Endothelial cell of umbilical vein (primary cell): Measurements from ENCODE around the gene HMGN2. TPM values are rescaled to one million over a fixed set of nuclear protein-coding genes. Genes with fewer than 3 reads are reported as not detected.

Source experiments
- BruUV-seq: library from RNA; stranded (reverse); fragments of 400-500 nt; replicated peaks from 2 replicates; lab custom pipeline; 2021; lab: Mats Ljungman, UMichigan
- CTCF ChIA-PET: fragments of 300-600, 350-600 bp; sonication (Branson Sonifier 250); formaldehyde crosslinking; loops from one replicate; lab custom pipeline; 2021; ENCODE audit warnings: antibody characterized with exemption, inconsistent platforms; lab: Charles Lee
- POLR2A ChIA-PET: fragments of 300-600, 350-600 bp; sonication (Branson Sonifier 250); formaldehyde crosslinking; loops from one replicate; lab custom pipeline; 2021; ENCODE audit warnings: antibody characterized with exemption, inconsistent platforms; lab: Charles Lee
- DNase-seq: peaks from one replicate; pipeline ENCODE4 v3.0.0-alpha.2; 2011; ENCODE audit warnings: low read depth, low spot score
- FAIRE-seq: peaks from 2 replicates; lab custom pipeline; 2011; peaks lifted over from hg19 to GRCh38; lab: Jason Lieb, UNC
- H2AFZ ChIP-seq: 2 replicates; pipeline ENCODE4 v1.6.0; 2012; ENCODE audit warnings: low read depth, low read length, control low read depth, inconsistent platforms
- H3K27ac ChIP-seq: 2 replicates; pipeline ENCODE4 v1.5.1; 2011; ENCODE audit warnings: low read depth, mild to moderate bottlenecking, control low read depth, low read length, moderate library complexity; ENCODE audit not compliant: insufficient read depth
- H3K27me3 ChIP-seq, 2 experiments: 2 replicates each; pipeline versions ENCODE4 v1.6.0 to v1.6.1; 2011; ENCODE audit warnings: low read length in 2 of 2, mixed read lengths in 1 of 2; ENCODE audit not compliant: control insufficient read depth in 2 of 2, insufficient read depth in 2 of 2
- H3K36me3 ChIP-seq, 2 experiments: 2 replicates in 1 of 2; 3 replicates in 1 of 2; pipeline ENCODE4 v1.5.1; 2011; ENCODE audit warnings: low read length in 2 of 2, mild to moderate bottlenecking in 1 of 2, moderate library complexity in 1 of 2; ENCODE audit not compliant: control insufficient read depth in 2 of 2, insufficient read depth in 2 of 2; ENCODE audit errors: extremely low read depth in 1 of 2
- H3K4me1 ChIP-seq: 3 replicates; pipeline ENCODE4 v1.5.1; 2011; ENCODE audit warnings: mild to moderate bottlenecking, low read length; ENCODE audit not compliant: control insufficient read depth, insufficient read depth; ENCODE audit errors: extremely low read depth
- H3K4me2 ChIP-seq: 2 replicates; pipeline ENCODE4 v1.6.1; 2011; ENCODE audit warnings: low read length, control low read depth, mixed read lengths; ENCODE audit not compliant: insufficient read depth
- H3K4me3 ChIP-seq, 3 experiments: fragments of 200-600 bp in 1 of 3; sonication (generic), shearing (Covaris generic) in 1 of 3; replicated peaks in 1 of 3; 2 replicates each; pipeline ENCODE4 v1.5.1; 2011 to 2016; ENCODE audit warnings: control low read depth in 3 of 3, low read length in 3 of 3, mild to moderate bottlenecking in 2 of 3, inconsistent platforms in 1 of 3, low read depth in 1 of 3, moderate library complexity in 1 of 3; ENCODE audit not compliant: insufficient read depth in 1 of 3
- H3K79me2 ChIP-seq: 2 replicates; pipeline ENCODE4 v1.6.0; 2012; ENCODE audit warnings: low read length, inconsistent platforms; ENCODE audit not compliant: control insufficient read depth, insufficient read depth
- H3K9ac ChIP-seq: replicated peaks from 2 replicates; pipeline ENCODE3; 2011; ENCODE audit warnings: low read length, control low read depth; ENCODE audit not compliant: insufficient read depth; ENCODE audit errors: extremely low read depth
- H3K9me1 ChIP-seq: replicated peaks from 3 replicates; pipeline ENCODE4 v1.6.0; 2011; ENCODE audit warnings: mild to moderate bottlenecking, low read length; ENCODE audit not compliant: control insufficient read depth, insufficient read depth; ENCODE audit errors: extremely low read depth
- H3K9me3 ChIP-seq: replicated peaks from 2 replicates; pipeline ENCODE4 v1.5.1; 2012; ENCODE audit warnings: low read length, inconsistent platforms; ENCODE audit not compliant: control insufficient read depth, insufficient read depth
- H4K20me1 ChIP-seq: replicated peaks from 2 replicates; pipeline ENCODE3; 2011; ENCODE audit warnings: mild to moderate bottlenecking, low read length; ENCODE audit not compliant: control insufficient read depth, insufficient read depth; ENCODE audit errors: extremely low read depth
- EZH2 ChIP-seq: IDR thresholded peaks from 2 replicates; pipeline ENCODE4 v1.6.1; 2012; ENCODE audit warnings: borderline replicate concordance, low read depth, mild to moderate bottlenecking, moderate library complexity, low read length, inconsistent platforms; ENCODE audit not compliant: severe bottlenecking
- FOS ChIP-seq: IDR thresholded peaks from 2 replicates; pipeline ENCODE4 v1.6.1; 2011; ENCODE audit warnings: mild to moderate bottlenecking, low read length, moderate library complexity, borderline replicate concordance; ENCODE audit not compliant: insufficient read depth
- GATA2 ChIP-seq: IDR thresholded peaks from 2 replicates; pipeline ENCODE4 v1.7.0; 2011; ENCODE audit warnings: low read depth, mild to moderate bottlenecking, moderate library complexity, mixed read lengths, low read length; ENCODE audit not compliant: insufficient read length, insufficient read depth
- POLR2A ChIP-seq: IDR thresholded peaks from 2 replicates; pipeline ENCODE4 v1.6.1; 2012; ENCODE audit warnings: low read depth, mild to moderate bottlenecking, control low read depth, low read length
- POLR2AphosphoS5 ChIP-seq: IDR thresholded peaks from 2 replicates; pipeline ENCODE4 v1.6.1; 2012; ENCODE audit warnings: low read depth, mild to moderate bottlenecking, control low read depth, low read length, moderate library complexity; ENCODE audit not compliant: insufficient read depth
- dilution Hi-C: fragments of 300-500 bp; cut with MboI; formaldehyde crosslinking; loops from one replicate; pipeline ENCODE4 v1.15.0; 2019; ENCODE audit warnings: low sequenced_read_pairs; ENCODE audit not compliant: extremely low pct_ligation_motif_present
- intact Hi-C: fragments of 100-400 bp; cut with micrococcal nuclease; formaldehyde crosslinking; loops from one replicate; pipeline ENCODE4 v1.10.0; 2022
- polyA plus RNA-seq, 4 experiments: library from polyadenylated mRNA; depleted of rRNA in 3 of 4; stranded (reverse) in 3 of 4; unstranded in 1 of 4; fragments of >200 nt; gene quantifications; 2 replicates each; pipeline versions ENCODE4 v1.2.1 to v1.2.3, GENCODE V29; 2011 to 2012; ENCODE audit warnings: missing spikeins in 1 of 4
- total RNA-seq: library from RNA; stranded (reverse); gene quantifications from 2 replicates; pipeline ENCODE4 v1.2.3, GENCODE V29; 2021
- TF ChIP-seq, protein P1 (sequence below): IDR thresholded peaks from 2 replicates; pipeline ENCODE4 v1.6.1; 2011; ENCODE audit not compliant: insufficient read depth, insufficient read length
- TF ChIP-seq, protein P2 (sequence below), 2 donors: IDR thresholded peaks; 1 replicate in 1 of 2; 2 replicates in 1 of 2; pipeline ENCODE4 v1.5.1; 2011; ENCODE audit warnings: low read length in 2 of 2, mild to moderate bottlenecking in 2 of 2, moderate library complexity in 2 of 2, control low read depth in 1 of 2, inconsistent platforms in 1 of 2, low read depth in 1 of 2; ENCODE audit not compliant: insufficient read depth in 1 of 2; ENCODE audit errors: extremely low read depth in 1 of 2

HMGN2 gene
- total and polyA plus RNA-seq, 2 donors (not counting 3 experiments of a cell fraction or from before 2014, with no cell fraction given) = 240 to 580 TPM

DNA sequence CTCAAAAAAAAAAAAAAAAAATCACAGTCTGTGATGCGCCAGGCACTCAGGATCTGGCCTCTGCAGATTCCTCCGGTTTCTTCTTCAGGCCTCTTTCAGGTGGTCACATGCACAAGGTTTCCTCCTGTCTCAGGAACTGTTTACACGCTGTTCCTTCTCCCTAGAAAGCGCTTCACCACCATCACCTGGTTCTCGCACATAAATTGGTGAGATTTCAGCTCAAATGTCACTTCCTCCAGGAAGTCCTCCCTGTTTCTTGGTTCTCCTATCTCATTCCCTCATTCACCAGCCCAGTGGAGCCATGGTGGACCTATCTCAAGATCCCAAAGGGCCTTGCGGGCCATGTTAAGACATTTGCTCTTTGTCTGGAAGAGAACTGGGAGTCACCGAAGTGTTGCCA, 26.7 kb downstream of the HMGN2 start:
- POLR2A ChIA-PET = interaction anchor here (0.7 kb wide), 1 partner anchor 1069 kb away, joined by 3 read pairs; no protein-coding TSS in a partner anchor
- FAIRE-seq = no peak
- BruUV-seq = no TSS peak

More for the DNA sequence above, 26.7 kb downstream of the HMGN2 start:
- intact Hi-C loops = no loop called here
- H3K9ac ChIP-seq = no peak overlapping the region
- H3K4me2 ChIP-seq = no peak overlapping the region
- H3K4me3 ChIP-seq = no peak overlapping the region
- H3K9me1 ChIP-seq = no peaks in the 10 kb centered on the region
- no peaks in the 10 kb centered on the region for H3K79me2 ChIP-seq
- CTCF ChIA-PET = interaction anchor here (1.0 to 1.5 kb wide), 2 partner anchors 29 to 92 kb away, joined by 3 to 4 read pairs; no protein-coding TSS in a partner anchor
- no peak overlapping the region for H3K27ac ChIP-seq
- H3K36me3 ChIP-seq = no peaks in the 10 kb centered on the region
- no peak for TF ChIP-seq FOS
- TF ChIP-seq, protein P1, sequence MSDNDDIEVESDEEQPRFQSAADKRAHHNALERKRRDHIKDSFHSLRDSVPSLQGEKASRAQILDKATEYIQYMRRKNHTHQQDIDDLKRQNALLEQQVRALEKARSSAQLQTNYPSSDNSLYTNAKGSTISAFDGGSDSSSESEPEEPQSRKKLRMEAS = no peak
- no peak for TF ChIP-seq EZH2
- no peak for TF ChIP-seq GATA2
- TF ChIP-seq POLR2A = no peak
- no peak for TF ChIP-seq POLR2AphosphoS5
- TF ChIP-seq, protein P2, sequence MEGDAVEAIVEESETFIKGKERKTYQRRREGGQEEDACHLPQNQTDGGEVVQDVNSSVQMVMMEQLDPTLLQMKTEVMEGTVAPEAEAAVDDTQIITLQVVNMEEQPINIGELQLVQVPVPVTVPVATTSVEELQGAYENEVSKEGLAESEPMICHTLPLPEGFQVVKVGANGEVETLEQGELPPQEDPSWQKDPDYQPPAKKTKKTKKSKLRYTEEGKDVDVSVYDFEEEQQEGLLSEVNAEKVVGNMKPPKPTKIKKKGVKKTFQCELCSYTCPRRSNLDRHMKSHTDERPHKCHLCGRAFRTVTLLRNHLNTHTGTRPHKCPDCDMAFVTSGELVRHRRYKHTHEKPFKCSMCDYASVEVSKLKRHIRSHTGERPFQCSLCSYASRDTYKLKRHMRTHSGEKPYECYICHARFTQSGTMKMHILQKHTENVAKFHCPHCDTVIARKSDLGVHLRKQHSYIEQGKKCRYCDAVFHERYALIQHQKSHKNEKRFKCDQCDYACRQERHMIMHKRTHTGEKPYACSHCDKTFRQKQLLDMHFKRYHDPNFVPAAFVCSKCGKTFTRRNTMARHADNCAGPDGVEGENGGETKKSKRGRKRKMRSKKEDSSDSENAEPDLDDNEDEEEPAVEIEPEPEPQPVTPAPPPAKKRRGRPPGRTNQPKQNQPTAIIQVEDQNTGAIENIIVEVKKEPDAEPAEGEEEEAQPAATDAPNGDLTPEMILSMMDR (IDR thresholded peaks at IDR 0.05; ENCODE audit: extremely low read depth in 1 of 2, insufficient read depth in 1 of 2, low read depth in 1 of 2, low read length in 2 of 2) = no peak
- H3K4me1 ChIP-seq = peaks cover 12% of the 10 kb centered on the region
- H3K9me3 ChIP-seq = no peaks in the 10 kb centered on the region
- no peaks in the 10 kb centered on the region for H4K20me1 ChIP-seq
- no peaks in the 10 kb centered on the region for H3K27me3 ChIP-seq
- H2AFZ ChIP-seq = no peak overlapping the region
- no peak for DNase-seq
- dilution Hi-C loops = no loop called here
